HG03521 (cell line): ENCODE data around the gene GPR176.

Source experiments
- ATAC-seq: cut with Tn5 transposase; IDR thresholded peaks from one replicate; pipeline ENCODE4 v1.9.1; 2021; ENCODE audit warnings: mild to moderate bottlenecking, moderate library complexity; ENCODE audit not compliant: unreplicated experiment

The GPR176 gene

GRCh38 chr15:39785841-39786240, 134.2 kb downstream of the GPR176 start:
- ATAC-seq: no peak

- no peak for ATAC-seq
Observed at GRCh38 chr15:39785139-39785538, 134.9 kb downstream of the GPR176 start.

- ATAC-seq: no peak
Observed at GRCh38 chr15:39784638-39785037, 135.4 kb downstream of the GPR176 start.

GRCh38 chr15:39784125-39784524, 135.9 kb downstream of the GPR176 start:
- ATAC-seq: no peak

- no peak for ATAC-seq
Observed at GRCh38 chr15:39783244-39783820, 136.7 kb downstream of the GPR176 start.

- ATAC-seq: peak; percentile 98
Observed at GRCh38 chr15:39782441-39783138, 137.5 kb downstream of the GPR176 start, which contains the start of gene FSIP1. Gene FSIP1, minus strand, starts transcription at chr15:39782841. Its CDS starts 6,317 bp downstream, at chr15:39776524.

- ATAC-seq: no peak
Observed at GRCh38 chr15:39781967-39782302, 138.1 kb downstream of the GPR176 start.

- ATAC-seq: no peak
Observed at GRCh38 chr15:39781147-39781966, 138.7 kb downstream of the GPR176 start.

- no peak for ATAC-seq
Observed at GRCh38 chr15:39778021-39778420, 142.0 kb downstream of the GPR176 start.

- no peak for ATAC-seq
Observed at GRCh38 chr15:39777496-39777895, 142.6 kb downstream of the GPR176 start.

GRCh38 chr15:39776068-39776467, 144.0 kb downstream of the GPR176 start:
- ATAC-seq: no peak

GRCh38 chr15:39774688-39775267, 145.3 kb downstream of the GPR176 start:
- ATAC-seq: no peak

- ATAC-seq: no peak
Observed at GRCh38 chr15:39770748-39771689, 149.0 kb downstream of the GPR176 start.

- ATAC-seq: no peak
Observed at GRCh38 chr15:39767921-39768320, 152.1 kb downstream of the GPR176 start.

GRCh38 chr15:39761006-39761405, 159.1 kb downstream of the GPR176 start:
- ATAC-seq: no peak

GRCh38 chr15:39756806-39757522, 163.1 kb downstream of the GPR176 start:
- ATAC-seq: no peak

- no peak for ATAC-seq
Observed at GRCh38 chr15:39752991-39753390, 167.1 kb downstream of the GPR176 start.

- no peak for ATAC-seq
Observed at GRCh38 chr15:39752246-39752645, 167.8 kb downstream of the GPR176 start.
